ENCODE results near the gene ANKMY1. TPM values are rescaled to one million over a fixed set of nuclear protein-coding genes. Genes with fewer than 3 reads are reported as not detected.
"Not testable (repeated sequence)": the region's sequence is repeated elsewhere in the genome, so short reads cannot be mapped to it uniquely, and the experiment has no call there.

Gene ANKMY1
- polyA plus RNA-seq, 3 donors: 2.1 to 22.9 (median 2.9) TPM

DNA sequence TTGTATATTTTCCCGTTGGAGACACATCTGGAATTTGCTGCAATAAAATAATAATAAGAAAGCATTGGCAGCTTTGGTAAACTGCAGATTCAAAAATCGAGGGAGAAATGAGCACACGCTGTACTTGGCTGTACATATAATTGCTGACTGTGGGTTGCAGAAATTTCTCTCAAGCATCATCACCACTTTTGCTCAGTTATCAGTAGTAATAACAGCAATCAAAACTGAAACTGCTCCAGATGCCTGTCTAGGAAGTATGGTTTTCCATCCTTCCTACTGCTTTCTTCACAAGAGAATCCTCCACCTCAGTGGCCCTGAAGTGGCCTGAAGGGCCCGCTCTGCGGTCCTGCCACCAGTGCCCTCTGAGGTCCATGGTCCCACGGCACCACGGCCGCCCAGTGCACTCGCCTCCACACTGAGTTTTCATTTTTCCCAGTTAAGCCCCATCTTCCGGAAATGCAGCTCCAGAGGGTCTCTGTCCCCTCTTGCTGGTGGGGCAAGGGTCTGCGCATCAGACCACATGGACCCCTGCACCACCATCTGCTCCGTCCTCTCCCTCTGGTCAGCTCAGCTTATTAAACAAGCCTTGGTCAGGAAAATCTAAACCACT, 6.3 kb upstream of the ANKMY1 start:
- Mint-ChIP-seq H3K4me3 (peak overlapping the region; percentile 20 to 59), H3K9me3 (no peaks in the 10 kb centered on the region), H3K4me1 (peaks cover 70% of the 10 kb centered on the region), H3K36me3 (peaks cover 19 to 22% of the 10 kb centered on the region in 2 donors), H3K27me3 (ENCODE audit: low read depth in 3 of 3) (peaks cover 0 to 2% (median 1%) of the 10 kb centered on the region in 3 donors), H3K27ac (peak overlapping the region in 6 of 7 donors; percentile 66 to 100 (median 97))
- Histone ChIP-seq H3K27me3 (ENCODE audit: control insufficient read depth in 2 of 2, insufficient read depth in 2 of 2, low read length in 2 of 2) (no peaks in the 10 kb centered on the region), H3K4me3 (replicated peaks in 1 of 3; ENCODE audit: low read depth in 2 of 3, low read length in 3 of 3) (peak overlapping the region in 1 of 3 experiments; percentile 75), H3K4me1 (ENCODE audit: control insufficient read depth in 1 of 2, insufficient read depth in 2 of 2, low read length in 2 of 2) (peaks cover 76 to 89% of the 10 kb centered on the region in 2 donors), H3K4me2 (replicated peaks; ENCODE audit: extremely low read depth, low read length, poor library complexity, severe bottlenecking) (peak overlapping the region; percentile 81), H3K79me2 (ENCODE audit: insufficient read depth, low read length) (peaks cover 42% of the 10 kb centered on the region), H3K27ac (ENCODE audit: low read depth in 1 of 2, low read length in 2 of 2) (peak overlapping the region in 1 of 2 donors; percentile 95), H3K9ac (ENCODE audit: insufficient read depth, low read length, poor library complexity, severe bottlenecking) (no peak overlapping the region), H2AFZ (ENCODE audit: insufficient read depth, low read depth, low read length, poor library complexity, severe bottlenecking) (no peak overlapping the region), H4K20me1 (ENCODE audit: insufficient read depth, low read length) (peaks cover 11% of the 10 kb centered on the region), H3K36me3 (replicated peaks in 1 of 2; ENCODE audit: control insufficient read depth in 1 of 2, insufficient read depth in 2 of 2, low read length in 2 of 2) (no peaks in the 10 kb centered on the region), H3K9me3 (replicated peaks in 1 of 2; ENCODE audit: control insufficient read depth in 1 of 2, insufficient read depth in 1 of 2, low read length in 2 of 2) (no peaks in the 10 kb centered on the region)
- intact Hi-C loops (cut with micrococcal nuclease): loop anchor here in 1 of 2 donors (5.0 kb wide), 1 partner anchor 63 kb away; the partner anchor contains the start of gene GPR35
- no peak for TF ChIP-seq CTCF (IDR thresholded peaks at IDR 0.05)
- 97% methylated on average over 7 of the region's 12 CpGs for WGBS (ENCODE audit: insufficient coverage)
- no peak for DNase-seq

DNA sequence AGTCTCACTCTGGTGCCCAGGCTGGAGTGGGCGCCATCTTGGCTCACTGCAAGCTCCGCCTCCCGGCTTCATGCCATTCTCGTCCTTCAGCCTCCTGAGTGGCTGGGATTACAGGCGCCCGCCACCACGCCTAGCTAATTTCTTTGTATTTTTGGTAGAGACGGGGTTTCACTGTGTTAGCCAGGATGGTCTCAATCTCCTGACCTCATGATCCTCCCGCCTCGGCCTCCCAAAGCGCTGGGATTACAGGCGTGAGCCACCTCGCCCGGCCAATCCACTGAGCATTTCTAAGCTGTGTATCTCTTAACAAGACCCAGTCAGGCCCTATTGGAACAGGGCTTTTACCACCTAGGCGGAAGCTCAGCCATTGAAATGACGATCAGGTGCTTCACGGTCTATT, 5.4 kb upstream of the ANKMY1 start:
- peak overlapping the region; percentile 41 to 98 for H3K27ac ChIP-seq (ENCODE audit: low read depth in 1 of 2, low read length in 2 of 2)
- Mint-ChIP-seq H3K36me3 (peaks cover 21 to 28% of the 10 kb centered on the region in 2 donors), H3K27ac (peak overlapping the region; percentile 64 to 100 (median 96)), H3K4me1 (peaks cover 78% of the 10 kb centered on the region)
- 98% methylated on average over 14 of the region's 17 CpGs for WGBS (ENCODE audit: insufficient coverage)
- H2AFZ ChIP-seq (ENCODE audit: insufficient read depth, low read depth, low read length, poor library complexity, severe bottlenecking); DNase-seq; H3K4me3 Mint-ChIP-seq; H3K9ac ChIP-seq (ENCODE audit: insufficient read depth, low read length, poor library complexity, severe bottlenecking); H3K36me3 ChIP-seq (replicated peaks in 1 of 2; ENCODE audit: control insufficient read depth in 1 of 2, insufficient read depth in 2 of 2, low read length in 2 of 2); H3K27me3 Mint-ChIP-seq (ENCODE audit: low read depth in 3 of 3); H3K9me3 Mint-ChIP-seq; H3K9me3 ChIP-seq (replicated peaks in 1 of 2; ENCODE audit: control insufficient read depth in 1 of 2, insufficient read depth in 1 of 2, low read length in 2 of 2); H3K27me3 ChIP-seq (ENCODE audit: control insufficient read depth in 2 of 2, insufficient read depth in 2 of 2, low read length in 2 of 2): not testable (repeated sequence)
- H3K4me1 ChIP-seq (ENCODE audit: control insufficient read depth in 1 of 2, insufficient read depth in 2 of 2, low read length in 2 of 2): peaks cover 84 to 95% of the 10 kb centered on the region in 2 donors
- peak overlapping the region in 1 of 3 experiments; percentile 79 for H3K4me3 ChIP-seq (replicated peaks in 1 of 3; ENCODE audit: low read depth in 2 of 3, low read length in 3 of 3)
- H3K79me2 ChIP-seq (ENCODE audit: insufficient read depth, low read length): peaks cover 48% of the 10 kb centered on the region
- peaks cover 17% of the 10 kb centered on the region for H4K20me1 ChIP-seq (ENCODE audit: insufficient read depth, low read length)
- intact Hi-C loops (cut with micrococcal nuclease): loop anchor here in 1 of 2 donors (5.0 kb wide), 1 partner anchor 64 kb away; the partner anchor contains the start of gene GPR35
- H3K4me2 ChIP-seq (replicated peaks; ENCODE audit: extremely low read depth, low read length, poor library complexity, severe bottlenecking): peak overlapping the region; percentile 82

Measured in CD14-positive monocyte (primary cell).